ENCODE results near the gene FCHSD1.

Gene FCHSD1

DNA sequence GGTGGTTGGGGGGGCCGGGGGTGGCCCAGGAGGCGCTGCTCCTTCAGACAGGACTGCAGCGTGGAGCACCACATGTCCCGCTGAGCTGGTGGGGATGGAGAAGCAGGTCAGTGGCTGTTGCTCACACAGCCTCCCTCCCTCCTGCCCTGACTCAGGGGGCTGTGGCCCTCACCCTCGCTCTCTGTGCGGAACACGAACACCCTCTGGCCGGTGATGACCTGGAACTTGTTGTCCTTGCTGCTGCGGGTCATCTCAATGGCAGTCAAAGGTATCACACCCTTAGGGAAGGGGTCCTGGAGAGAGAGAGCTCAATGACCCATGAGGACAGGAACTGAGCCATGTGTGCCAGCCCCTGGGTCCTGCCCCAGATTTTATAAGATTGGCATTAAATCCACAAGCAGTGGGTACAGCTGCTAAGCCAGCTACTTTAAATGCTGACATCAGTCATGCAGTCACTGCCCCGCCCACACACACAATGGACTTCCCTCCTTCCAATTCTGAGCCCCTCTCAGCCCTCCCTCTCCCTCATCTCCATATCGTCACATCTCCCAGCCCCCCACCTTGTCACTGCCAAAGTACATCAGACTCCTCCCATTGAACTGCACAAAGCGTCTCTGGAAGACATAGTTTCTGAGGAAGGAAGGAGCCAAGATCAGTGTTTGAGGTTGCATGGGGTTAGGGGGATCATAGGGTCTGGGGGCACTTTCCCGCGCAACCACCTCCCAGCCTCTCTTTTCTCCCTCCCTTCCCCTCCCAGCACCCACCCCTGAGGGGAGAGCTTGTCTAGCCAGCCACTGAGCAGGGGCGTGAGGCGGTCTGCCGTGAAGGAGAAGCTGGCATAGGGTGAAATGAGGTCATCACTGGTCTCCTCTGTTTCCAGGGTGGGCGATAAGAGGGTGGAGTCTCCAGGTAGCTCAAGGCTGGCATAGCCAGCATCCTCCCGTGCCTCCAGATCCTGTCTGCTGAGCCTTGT is 21.9 kb upstream of the FCHSD1 start:
- DNase-seq (ENCODE audit: low read depth): no peak

DNA sequence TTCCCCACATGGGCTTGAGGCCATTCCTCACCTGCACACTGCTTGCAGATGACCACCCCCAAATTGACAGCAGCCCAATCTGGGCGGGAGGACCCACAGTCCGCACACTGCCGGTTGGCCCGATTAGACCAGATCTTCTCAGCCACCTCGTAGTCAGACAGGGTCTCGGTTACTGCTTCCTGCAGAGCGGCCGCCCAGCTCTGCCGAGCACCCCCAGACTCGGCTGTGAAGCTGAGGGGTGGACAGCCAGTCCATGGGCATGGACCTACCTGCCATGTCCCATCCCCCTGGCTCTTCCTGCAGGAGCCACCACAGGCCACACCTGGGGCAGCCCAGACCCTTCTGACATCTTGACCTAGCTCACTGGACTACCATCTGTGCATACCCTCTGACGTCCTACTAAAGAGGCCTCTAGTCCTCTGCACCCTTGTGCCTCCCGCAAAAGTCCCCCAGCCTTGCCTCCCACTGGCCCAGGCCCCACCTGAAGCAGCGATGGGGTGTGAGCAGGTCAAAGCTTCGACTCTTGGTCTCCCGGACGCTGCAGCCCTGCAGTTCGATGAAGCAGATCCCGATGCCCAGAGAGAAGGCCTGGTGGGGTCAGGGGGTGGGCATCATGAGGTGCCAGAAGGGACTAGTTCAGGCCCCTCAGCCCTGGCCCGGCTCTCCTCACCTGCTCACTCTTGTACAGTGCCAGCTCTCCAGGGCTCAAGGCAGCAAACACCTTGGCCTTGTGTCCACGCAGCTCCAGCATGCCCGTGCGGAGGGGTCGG is 21.0 kb upstream of the FCHSD1 start:
- DNase-seq (ENCODE audit: low read depth): no peak

DNA sequence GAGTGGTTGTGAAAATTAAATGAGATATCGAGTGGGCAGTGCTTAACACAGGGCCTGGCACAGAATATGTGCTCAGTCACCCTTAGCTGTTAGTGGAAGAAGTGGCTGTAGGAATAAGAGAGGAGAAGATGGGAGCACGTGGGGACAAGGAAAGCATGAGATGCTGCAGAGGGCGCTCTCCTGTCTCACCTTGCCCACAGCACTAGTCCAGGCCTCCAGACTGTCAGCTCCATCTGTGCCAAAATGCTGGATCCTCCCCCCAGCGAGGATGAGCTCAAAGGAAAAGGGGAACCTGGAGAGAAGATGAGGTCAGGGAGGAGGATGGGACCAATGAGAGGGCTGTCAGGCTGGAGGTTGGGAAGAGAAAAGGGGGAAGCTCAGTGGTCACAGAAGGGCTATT is 18.3 kb upstream of the FCHSD1 start:
- no peak for DNase-seq (ENCODE audit: low read depth)

GRCh38 chr5:141668601-141669265 is 17.5 kb upstream of the FCHSD1 start:
- no peak for DNase-seq (ENCODE audit: low read depth)

DNA sequence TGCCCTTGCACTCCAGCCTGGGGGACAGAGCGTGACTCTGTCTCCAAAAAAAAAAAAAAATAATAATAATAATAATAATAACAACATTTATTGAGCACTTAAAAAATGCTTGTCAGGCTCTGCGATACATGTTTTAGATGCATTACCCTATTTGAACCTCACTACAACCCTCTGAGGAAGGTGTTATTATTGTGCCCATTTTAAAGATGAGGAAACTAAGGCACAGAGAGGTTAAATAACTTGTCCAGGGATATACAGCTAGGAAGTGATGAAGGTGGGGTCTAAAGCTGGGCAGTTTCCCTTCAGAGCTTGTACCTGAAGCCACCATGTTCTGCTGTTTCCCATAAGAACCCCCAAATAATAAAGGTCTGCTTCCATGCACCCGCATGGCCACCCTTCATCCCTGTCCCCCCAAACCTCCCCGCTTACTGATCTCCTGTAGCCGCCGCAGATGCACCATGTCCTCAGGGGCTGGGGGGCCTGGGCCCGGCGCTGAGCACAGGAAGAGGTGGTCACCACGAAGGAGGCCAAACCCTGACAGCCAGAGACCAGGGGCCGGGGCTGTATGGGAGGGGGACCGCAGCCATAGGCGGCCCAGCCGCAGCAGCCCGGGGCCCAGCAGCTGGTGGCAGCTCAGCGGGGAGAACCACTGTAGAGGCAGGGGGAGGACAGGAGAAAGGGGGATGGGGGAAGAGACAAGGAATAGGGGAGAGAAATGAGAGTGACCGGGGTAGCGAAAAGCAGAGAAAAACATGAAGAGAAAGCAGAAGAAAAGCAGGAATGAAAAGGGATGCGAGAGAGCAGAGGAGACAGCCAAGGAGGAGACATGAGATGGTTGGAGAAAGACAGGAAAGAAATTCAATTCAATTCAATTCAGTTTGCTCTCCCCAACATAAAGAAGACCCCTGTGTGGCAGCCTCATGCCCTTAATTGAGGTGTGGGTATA is 15.1 kb upstream of the FCHSD1 start:
- DNase-seq (ENCODE audit: low read depth): no peak

DNA sequence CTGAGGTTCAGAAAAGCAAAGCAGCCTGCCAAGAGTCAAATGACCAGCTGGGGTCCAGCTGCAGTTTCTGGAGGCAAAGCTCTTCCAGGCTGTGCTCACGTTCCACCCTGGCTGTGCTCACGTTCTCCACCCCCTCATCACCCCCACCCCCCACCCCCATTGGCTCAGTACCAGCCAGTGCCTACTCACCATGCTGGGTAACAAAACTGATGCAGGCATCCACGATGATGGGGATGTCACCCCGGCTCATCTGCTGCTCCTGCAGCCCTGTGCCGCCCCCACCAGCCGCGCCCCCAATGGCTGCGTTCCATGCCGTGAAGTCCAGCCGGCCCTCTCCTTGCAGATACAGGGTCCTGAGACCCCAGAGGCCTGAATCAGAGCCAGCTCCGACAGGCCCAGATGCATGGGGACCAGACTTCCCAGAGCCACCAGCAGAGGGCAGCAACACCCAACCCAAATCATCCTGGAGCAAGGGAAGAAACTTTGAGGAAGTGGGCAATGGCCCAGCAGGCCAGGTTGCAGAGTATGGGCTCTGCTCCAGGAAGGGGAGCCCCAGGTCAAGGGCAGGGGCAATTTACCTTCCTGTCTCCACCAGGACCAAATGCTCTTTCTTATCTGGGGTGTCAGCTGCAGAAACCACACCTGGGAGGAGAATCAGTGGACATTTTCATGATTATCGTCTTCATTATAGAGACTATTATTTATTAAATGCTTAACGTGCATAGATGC is 13.7 kb upstream of the FCHSD1 start:
- DNase-seq (ENCODE audit: low read depth): peak; percentile 59

- DNase-seq (ENCODE audit: low read depth): no peak
These were observed 12.3 kb upstream of the FCHSD1 start for GRCh38 chr5:141663506-141663905.

DNA sequence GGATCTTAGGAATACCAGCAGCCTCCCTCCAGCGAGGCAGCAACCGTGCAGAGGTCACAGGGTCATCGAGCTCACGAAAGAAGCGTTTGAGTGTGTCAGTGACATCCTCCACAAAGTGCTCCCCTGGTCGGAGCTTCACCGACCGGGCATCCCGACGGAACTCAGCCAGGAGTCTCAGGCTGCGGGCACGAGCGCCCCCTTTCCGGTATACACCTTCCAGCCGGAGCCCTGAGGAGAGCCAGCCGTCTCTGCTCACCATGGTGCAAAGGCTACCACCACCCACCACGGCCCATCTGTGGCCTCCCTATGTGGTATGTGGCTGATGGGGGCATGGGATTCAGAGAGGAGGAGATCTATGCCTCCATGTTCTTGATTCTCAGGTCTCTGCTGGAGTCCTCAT is 10.8 kb upstream of the FCHSD1 start:
- no peak for DNase-seq (ENCODE audit: low read depth)

- DNase-seq (ENCODE audit: low read depth): peak; percentile 98
These were observed 6.8 kb upstream of the FCHSD1 start for GRCh38 chr5:141657937-141658545.

DNA sequence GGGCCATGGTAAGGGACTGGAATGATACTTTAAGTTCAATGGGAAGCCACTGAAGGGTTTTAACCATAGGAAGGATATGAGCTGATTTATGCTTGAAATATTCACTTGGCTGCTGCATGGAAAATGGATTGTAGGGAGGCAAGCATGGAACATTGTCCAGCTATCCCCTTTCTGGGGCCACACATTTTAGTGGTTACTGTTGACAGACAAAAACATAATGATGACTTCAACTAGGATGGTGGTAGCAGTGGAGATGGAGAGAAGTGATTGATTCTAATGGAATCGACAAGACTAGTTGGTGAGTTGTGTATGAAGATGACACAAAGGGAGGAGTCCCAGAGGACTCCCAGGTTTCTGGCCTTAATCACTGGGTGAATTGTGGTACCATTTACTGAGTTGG is 6.2 kb upstream of the FCHSD1 start:
- DNase-seq (ENCODE audit: low read depth): no peak

GRCh38 chr5:141656396-141656795 is 5.2 kb upstream of the FCHSD1 start:
- DNase-seq (ENCODE audit: low read depth): no peak

- no peak for DNase-seq (ENCODE audit: low read depth)
These were observed 3.8 kb upstream of the FCHSD1 start for GRCh38 chr5:141655020-141655419.

GRCh38 chr5:141654298-141654697 is 3.1 kb upstream of the FCHSD1 start:
- peak; percentile 88 for DNase-seq (ENCODE audit: low read depth)

- DNase-seq (ENCODE audit: low read depth): no peak
These were observed 499 bp upstream of the FCHSD1 start for GRCh38 chr5:141651728-141652105.

GRCh38 chr5:141649972-141650371 is 1.2 kb downstream of the FCHSD1 start:
- DNase-seq (ENCODE audit: low read depth): no peak

GRCh38 chr5:141649056-141649688 is 2.0 kb downstream of the FCHSD1 start:
- no peak for DNase-seq (ENCODE audit: low read depth)

DNA sequence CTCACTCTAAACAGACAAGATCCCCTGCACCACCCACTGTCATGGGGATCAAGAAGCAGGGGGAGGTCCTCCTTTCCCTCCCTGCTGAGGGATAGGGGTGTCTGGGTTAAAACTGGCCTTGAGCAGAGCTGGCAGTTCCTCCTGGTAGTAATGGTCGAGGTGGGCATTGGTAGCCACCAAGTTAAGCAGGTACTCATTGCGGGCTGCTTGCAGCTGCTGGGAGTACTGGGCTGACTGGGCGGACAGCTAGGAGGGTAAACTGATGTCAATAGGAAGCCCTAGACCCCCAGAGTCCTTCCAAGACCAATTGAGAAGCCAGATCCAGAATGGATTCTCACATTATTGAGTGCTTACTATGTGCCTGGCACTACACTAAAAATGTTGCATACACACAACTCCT is 3.4 kb downstream of the FCHSD1 start:
- DNase-seq (ENCODE audit: low read depth): no peak

- DNase-seq (ENCODE audit: low read depth): no peak
These were observed 4.0 kb downstream of the FCHSD1 start for GRCh38 chr5:141647242-141647641.

- no peak for DNase-seq (ENCODE audit: low read depth)
These were observed 5.2 kb downstream of the FCHSD1 start for GRCh38 chr5:141646026-141646425.
